ENCODE results near the gene SEMA3B.

DNA sequence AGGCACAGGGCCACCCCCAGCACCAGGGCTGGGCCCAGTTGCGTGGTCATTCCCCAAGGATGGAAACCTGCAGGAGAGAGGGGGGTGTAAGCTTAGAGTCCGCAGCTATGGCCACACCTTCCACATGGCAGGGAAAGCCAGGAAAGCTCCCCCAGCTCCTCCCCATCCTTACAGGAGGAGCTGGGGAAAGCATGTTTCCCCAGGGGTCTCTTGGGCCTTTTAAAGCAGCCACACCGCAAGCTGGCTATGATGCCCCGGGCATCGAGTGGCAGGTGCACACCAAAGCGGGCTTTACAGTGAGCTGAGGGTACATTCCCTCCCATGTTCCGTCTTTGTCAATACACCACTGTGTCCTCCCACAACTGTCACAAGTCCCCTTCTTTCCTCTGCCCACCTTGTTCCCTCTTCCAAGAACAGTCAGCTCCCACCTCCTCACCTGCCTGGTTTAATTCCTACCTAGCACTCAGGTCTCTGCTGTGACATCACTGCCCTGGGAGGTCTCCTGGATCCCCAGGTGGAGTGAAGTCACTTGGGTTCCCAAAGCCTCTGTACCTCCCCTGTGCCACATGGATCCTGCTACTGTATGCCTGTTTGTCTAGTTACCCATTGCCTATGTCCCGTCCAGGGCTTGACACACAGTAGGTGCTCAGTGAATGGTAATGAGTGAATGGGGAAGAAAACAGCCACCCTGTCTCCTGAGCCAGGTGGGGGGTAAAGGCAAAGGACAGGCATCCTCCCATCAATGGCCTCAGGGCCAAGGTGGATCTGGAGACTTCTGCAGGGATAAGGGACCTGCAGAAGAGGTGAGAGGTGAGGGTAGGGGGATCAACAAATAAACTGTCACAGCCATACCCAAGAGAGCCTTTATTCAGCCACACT is 26.8 kb downstream of the SEMA3B start:
- no peak for TF ChIP-seq POLR2A (IDR thresholded peaks at IDR 0.05; ENCODE audit: low read depth, low read length)
- TF ChIP-seq POLR2AphosphoS5 (IDR thresholded peaks at IDR 0.05; ENCODE audit: low read depth, low read length) = no peak
